MCF 10A (cell line): ENCODE measurements around the gene NOL7. TPM values are rescaled to one million over a fixed set of nuclear protein-coding genes. Genes with fewer than 3 reads are reported as not detected.

Experiments used
- BruUV-seq: library from RNA; stranded (reverse); fragments of 400-500 nt; replicated peaks from 2 replicates; lab custom pipeline; 2021; lab: Mats Ljungman, UMichigan
- CTCF ChIA-PET: fragments of 300-600 bp; sonication (Branson Sonifier 250); formaldehyde crosslinking; extraction: SDS; loops from one replicate; lab custom pipeline; 2021; ENCODE audit warnings: antibody characterized with exemption, inconsistent platforms; lab: Yijun Ruan, JAX
- POLR2A ChIA-PET: fragments of 300-600, 350-650 bp; sonication (Branson Sonifier 250); formaldehyde crosslinking; extraction: SDS; loops from one replicate; lab custom pipeline; 2020; ENCODE audit warnings: antibody characterized with exemption, inconsistent platforms; lab: Yijun Ruan, JAX
- DNase-seq: peaks from one replicate; pipeline ENCODE4 v3.0.0-alpha.2; 2018; ENCODE audit not compliant: unreplicated experiment
- H3K27ac Mint-ChIP-seq: one replicate; pipeline ENCODE4 v1.8.0; 2022; ENCODE audit warnings: mild to moderate bottlenecking, low read depth, mixed read lengths; ENCODE audit not compliant: unreplicated experiment
- H3K27me3 Mint-ChIP-seq: one replicate; pipeline ENCODE4 v1.8.0; 2022; ENCODE audit warnings: mixed read lengths; ENCODE audit not compliant: insufficient read depth, unreplicated experiment
- H3K36me3 Mint-ChIP-seq: one replicate; pipeline ENCODE4 v1.8.0; 2022; ENCODE audit warnings: mild to moderate bottlenecking, moderate library complexity, mixed read lengths; ENCODE audit not compliant: insufficient read depth, unreplicated experiment
- H3K4me1 Mint-ChIP-seq: one replicate; pipeline ENCODE4 v1.8.0; 2022; ENCODE audit warnings: mixed read lengths; ENCODE audit not compliant: insufficient read depth, unreplicated experiment
- H3K4me3 Mint-ChIP-seq: one replicate; pipeline ENCODE4 v1.8.0; 2022; ENCODE audit warnings: mild to moderate bottlenecking, moderate library complexity, mixed read lengths; ENCODE audit not compliant: unreplicated experiment
- H3K9me3 Mint-ChIP-seq: one replicate; pipeline ENCODE4 v1.8.0; 2022; ENCODE audit warnings: mixed read lengths; ENCODE audit not compliant: unreplicated experiment
- intact Hi-C: fragments of 100-400 bp; cut with micrococcal nuclease; formaldehyde crosslinking; loops from 2 replicates; pipeline ENCODE4 v1.14.1; 2022
- total RNA-seq: library from RNA; stranded (reverse); gene quantifications from 2 replicates; pipeline ENCODE4 v1.2.3, GENCODE V29; 2022
- TF ChIP-seq, protein P1 (sequence below): fragments of 200-600 bp; IDR thresholded peaks from one replicate; pipeline ENCODE4 v1.8.0; 2022; ENCODE audit warnings: antibody characterized with exemption, mild to moderate bottlenecking; ENCODE audit not compliant: unreplicated experiment

Gene NOL7
- total RNA-seq, 1 experiment from 2014 or later = 98.5 TPM

DNA sequence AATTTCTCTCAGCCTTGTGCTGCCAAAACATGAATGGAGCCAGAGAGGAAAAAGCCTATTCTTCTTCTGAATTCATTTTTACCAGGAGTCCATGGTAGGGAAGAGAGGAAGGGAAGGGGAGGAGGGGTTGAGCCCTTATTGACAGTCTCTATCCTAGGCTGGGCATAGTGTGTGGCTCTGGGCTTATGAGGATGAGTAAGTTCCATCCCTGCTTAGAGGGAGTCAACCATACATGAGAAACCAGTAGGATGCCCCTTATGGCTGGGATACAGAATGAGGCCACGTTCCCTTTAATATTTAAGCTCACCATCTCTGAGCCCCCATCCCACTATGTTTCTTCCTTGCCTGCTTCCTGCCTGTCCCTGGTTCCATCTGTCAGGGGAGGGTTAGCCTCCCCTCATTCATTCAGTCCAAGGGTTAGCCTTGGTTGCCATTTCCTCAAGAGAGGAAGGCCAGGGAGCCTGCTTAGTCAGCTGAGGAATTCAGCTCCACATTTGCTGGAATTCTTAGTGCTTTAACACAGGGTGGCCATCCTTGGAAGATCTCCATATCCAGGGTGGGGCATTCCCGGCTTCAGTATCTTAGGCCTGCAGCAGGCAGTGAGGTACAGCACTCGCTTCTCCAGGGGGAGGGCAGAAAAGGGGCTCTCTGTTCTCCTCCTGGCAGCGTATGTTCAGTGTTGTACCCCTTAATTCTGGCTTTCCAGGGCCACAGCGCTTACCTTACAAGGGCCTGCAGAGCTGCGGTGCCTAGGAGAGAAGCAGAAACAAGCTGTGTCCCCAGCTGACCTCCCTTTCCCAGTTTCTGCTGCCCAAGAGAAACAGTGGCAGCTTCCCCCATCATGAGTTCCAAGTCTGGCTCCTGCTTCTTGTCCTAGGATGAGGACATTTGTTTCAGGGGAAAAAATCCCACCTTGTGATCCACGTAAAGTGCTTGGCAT lies 28.3 kb upstream of the NOL7 start:
- intact Hi-C loops = no loop called here
- CTCF ChIA-PET = interaction anchor here (0.5 to 1.3 kb wide), 4 partner anchors 10 to 250 kb away, joined by 3 to 4 read pairs (median 4); no protein-coding TSS in a partner anchor
- BruUV-seq = no TSS peak
- POLR2A ChIA-PET = interaction anchor here (0.9 kb wide), 1 partner anchor 12 kb away, joined by 3 read pairs; no protein-coding TSS in a partner anchor
- no peaks in the 10 kb centered on the region for H3K4me1 Mint-ChIP-seq
- no peak overlapping the region for H3K27ac Mint-ChIP-seq
- no peak overlapping the region for H3K4me3 Mint-ChIP-seq
- TF ChIP-seq, protein P1, sequence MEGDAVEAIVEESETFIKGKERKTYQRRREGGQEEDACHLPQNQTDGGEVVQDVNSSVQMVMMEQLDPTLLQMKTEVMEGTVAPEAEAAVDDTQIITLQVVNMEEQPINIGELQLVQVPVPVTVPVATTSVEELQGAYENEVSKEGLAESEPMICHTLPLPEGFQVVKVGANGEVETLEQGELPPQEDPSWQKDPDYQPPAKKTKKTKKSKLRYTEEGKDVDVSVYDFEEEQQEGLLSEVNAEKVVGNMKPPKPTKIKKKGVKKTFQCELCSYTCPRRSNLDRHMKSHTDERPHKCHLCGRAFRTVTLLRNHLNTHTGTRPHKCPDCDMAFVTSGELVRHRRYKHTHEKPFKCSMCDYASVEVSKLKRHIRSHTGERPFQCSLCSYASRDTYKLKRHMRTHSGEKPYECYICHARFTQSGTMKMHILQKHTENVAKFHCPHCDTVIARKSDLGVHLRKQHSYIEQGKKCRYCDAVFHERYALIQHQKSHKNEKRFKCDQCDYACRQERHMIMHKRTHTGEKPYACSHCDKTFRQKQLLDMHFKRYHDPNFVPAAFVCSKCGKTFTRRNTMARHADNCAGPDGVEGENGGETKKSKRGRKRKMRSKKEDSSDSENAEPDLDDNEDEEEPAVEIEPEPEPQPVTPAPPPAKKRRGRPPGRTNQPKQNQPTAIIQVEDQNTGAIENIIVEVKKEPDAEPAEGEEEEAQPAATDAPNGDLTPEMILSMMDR = no peak
- no peak for DNase-seq
- H3K9me3 Mint-ChIP-seq = no peaks in the 10 kb centered on the region
- H3K36me3 Mint-ChIP-seq = peaks cover 30% of the 10 kb centered on the region
- H3K27me3 Mint-ChIP-seq = no peaks in the 10 kb centered on the region

DNA sequence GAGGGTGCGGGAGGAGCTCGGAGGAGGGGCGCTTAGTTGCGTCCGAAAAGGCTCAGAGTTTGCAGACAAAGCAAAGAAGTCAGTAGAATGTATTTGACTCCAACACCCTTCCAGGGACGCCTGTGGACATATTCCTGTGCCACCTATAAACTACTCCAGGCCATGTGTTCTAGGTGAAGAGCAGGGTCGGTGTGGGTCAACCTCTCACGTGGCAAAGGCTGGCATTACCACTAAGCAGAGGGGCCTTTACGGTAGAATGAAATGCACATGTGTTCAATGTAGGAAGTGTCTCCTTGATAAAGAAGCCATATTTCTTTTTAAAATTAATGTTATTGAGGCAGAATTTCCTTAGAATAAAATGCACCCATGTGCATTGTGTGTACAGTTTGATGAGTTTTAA lies 25.3 kb upstream of the NOL7 start:
- peaks cover 13% of the 10 kb centered on the region for H3K36me3 Mint-ChIP-seq
- TF ChIP-seq, protein P1 = no peak
- DNase-seq = no peak
- H3K9me3 Mint-ChIP-seq = no peaks in the 10 kb centered on the region
- no peak overlapping the region for H3K27ac Mint-ChIP-seq
- BruUV-seq = no TSS peak
- CTCF ChIA-PET = interaction anchor here (0.6 to 1.9 kb wide), 2 partner anchors 15 to 43 kb away, joined by 5 to 7 read pairs; partner anchors contain the start of gene SIRT5
- no peaks in the 10 kb centered on the region for H3K27me3 Mint-ChIP-seq
- POLR2A ChIA-PET = interaction anchor here (0.5 to 1.6 kb wide), 2 partner anchors 10 to 14 kb away, joined by 3 to 4 read pairs; no protein-coding TSS in a partner anchor
- intact Hi-C loops = no loop called here
- no peak overlapping the region for H3K4me3 Mint-ChIP-seq
- H3K4me1 Mint-ChIP-seq = no peaks in the 10 kb centered on the region

DNA sequence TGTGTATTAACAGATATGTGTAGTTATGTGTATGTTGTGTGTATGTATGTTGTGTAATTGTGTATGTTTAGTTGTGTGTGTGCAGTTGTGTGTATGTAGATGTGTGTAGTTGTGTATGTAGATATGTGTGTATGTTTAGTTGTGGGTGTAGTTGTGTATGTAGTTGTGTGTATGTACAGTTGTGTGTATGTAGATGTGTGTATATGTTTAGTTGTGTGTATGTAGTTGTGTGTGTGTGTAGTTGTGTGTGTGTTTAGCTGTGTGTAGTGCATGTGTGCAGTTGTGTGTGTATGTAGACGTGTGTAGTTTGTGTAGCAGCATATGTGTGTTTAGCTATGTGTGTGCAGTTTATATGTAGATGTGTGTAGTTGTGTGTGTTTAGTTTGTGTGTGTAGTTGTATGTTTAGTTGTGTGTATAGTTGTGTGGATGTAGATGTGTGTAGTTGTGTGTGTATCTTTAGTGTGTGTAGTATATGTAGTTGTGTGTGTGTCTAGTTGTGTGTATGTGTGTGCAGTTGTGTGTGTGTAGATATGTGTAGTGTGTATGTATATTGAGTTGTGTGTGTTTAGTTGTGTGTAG lies 24.5 kb upstream of the NOL7 start:
- Mint-ChIP-seq H3K36me3 (peaks cover 16% of the 10 kb centered on the region), H3K4me3 (no peak overlapping the region)
- no TSS peak for BruUV-seq

More for the DNA sequence above, 24.5 kb upstream of the NOL7 start:
- H3K4me1 Mint-ChIP-seq = no peaks in the 10 kb centered on the region
- no peak for DNase-seq
- TF ChIP-seq, protein P1 = no peak
- no peaks in the 10 kb centered on the region for H3K27me3 Mint-ChIP-seq
- ChIA-PET POLR2A (interaction anchor here (1.6 kb wide), 1 partner anchor 15 kb away, joined by 4 read pairs; no protein-coding TSS in a partner anchor), CTCF (interaction anchor here (0.6 to 1.9 kb wide), 3 partner anchors 8 to 260 kb away, joined by 3 to 7 read pairs (median 4); partner anchors contain the start of gene SIRT5)
- no peaks in the 10 kb centered on the region for H3K9me3 Mint-ChIP-seq
- H3K27ac Mint-ChIP-seq = no peak overlapping the region
- intact Hi-C loops = no loop called here
